Activated naive CD4-positive, alpha-beta T cell treated with anti-CD3 and anti-CD28 coated beads, Interleukin-2, amount 50 U/mL, for 72 hours (primary cell): ENCODE measurements around the gene DYRK2. TPM values are rescaled to one million over a fixed set of nuclear protein-coding genes. Genes with fewer than 3 reads are reported as not detected.
A peak's percentile ranks its signal among the peaks of the same experiment; 100 is the strongest.

Experiments used
- ATAC-seq, 2 donors: fragments of 150-1000 bp; cut with Tn5 transposase; 2 replicates each; pipeline ENCODE4 v1.10.0; 2021; ENCODE audit warnings: mild to moderate bottlenecking in 2 of 2, moderate library complexity in 2 of 2
- DNase-seq, 2 donors: peaks; one replicate each; pipeline ENCODE4 v3.0.0; 2021 to 2022; ENCODE audit warnings: low spot score in 2 of 2
- H3K27ac Mint-ChIP-seq, 2 donors: one replicate each; pipeline ENCODE4 v1.8.0; 2022; ENCODE audit warnings: mild to moderate bottlenecking in 2 of 2, mixed read lengths in 2 of 2
- H3K36me3 Mint-ChIP-seq, 2 donors: one replicate each; pipeline ENCODE4 v1.8.0; 2022; ENCODE audit warnings: mixed read lengths in 2 of 2
- H3K9me3 Mint-ChIP-seq, 2 donors: one replicate each; pipeline ENCODE4 v1.8.0; 2022; ENCODE audit warnings: mixed read lengths in 2 of 2
- total RNA-seq, 2 donors: library from RNA; stranded (reverse); gene quantifications; one replicate each; pipeline ENCODE4 v1.2.3, GENCODE V29; 2022

DYRK2 gene
- total RNA-seq, 2 donors from 2014 or later, result 27.2 to 34.3 TPM

GRCh38 chr12:67677166-67677565, 28.6 kb downstream of the DYRK2 start:
- H3K27ac Mint-ChIP-seq, result no peak overlapping the region
- peaks cover 27 to 34% of the 10 kb centered on the region in 2 donors for H3K36me3 Mint-ChIP-seq
- no peak for ATAC-seq

DNA sequence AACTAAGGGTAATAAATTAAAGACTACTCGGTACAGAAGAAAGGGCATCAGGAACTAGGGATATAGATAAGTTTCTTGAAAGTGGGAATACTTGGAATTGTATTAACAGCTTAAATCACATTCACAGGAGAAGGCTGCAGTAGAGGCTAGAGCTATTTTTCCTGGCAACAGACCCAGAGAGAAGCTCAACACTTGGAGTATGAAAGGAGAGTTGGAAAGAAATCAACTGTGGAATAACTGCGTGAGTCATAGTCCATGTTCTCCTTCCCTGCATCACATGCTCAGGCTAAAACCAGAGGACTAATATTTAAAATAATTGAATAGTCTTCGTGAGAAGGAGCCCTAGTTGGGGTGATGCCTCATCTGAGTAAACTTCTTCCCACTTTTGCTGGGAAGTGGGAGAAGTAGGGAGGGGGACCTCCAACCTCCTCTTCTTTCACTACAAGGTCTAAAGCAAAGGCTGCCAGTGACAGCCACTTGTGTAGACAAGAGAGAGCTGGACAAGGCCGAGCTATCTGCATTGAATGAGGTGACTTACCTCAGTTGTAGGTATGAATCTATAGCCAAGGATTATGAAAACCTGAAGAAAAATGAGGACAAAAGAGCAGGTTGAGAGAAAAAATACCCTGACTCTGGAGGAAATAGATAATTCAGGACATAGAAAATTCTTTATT, 32.7 kb downstream of the DYRK2 start:
- no peak for DNase-seq
- Mint-ChIP-seq H3K9me3 (peaks cover 0 to 8% of the 10 kb centered on the region in 2 donors), H3K27ac (no peak overlapping the region), H3K36me3 (peaks cover 0 to 8% of the 10 kb centered on the region in 2 donors)
- no peak for ATAC-seq

More at GRCh38 chr12:67677166-67677565, 28.6 kb downstream of the DYRK2 start:
- no peak for DNase-seq
- H3K9me3 Mint-ChIP-seq, result peaks cover 12 to 29% of the 10 kb centered on the region in 2 donors

GRCh38 chr12:67681941-67682620, 33.5 kb downstream of the DYRK2 start:
- ATAC-seq (no peak), DNase-seq (no peak)
- Mint-ChIP-seq H3K27ac (no peak overlapping the region), H3K36me3 (peaks cover 0 to 8% of the 10 kb centered on the region in 2 donors), H3K9me3 (peaks cover 0 to 8% of the 10 kb centered on the region in 2 donors)

DNA sequence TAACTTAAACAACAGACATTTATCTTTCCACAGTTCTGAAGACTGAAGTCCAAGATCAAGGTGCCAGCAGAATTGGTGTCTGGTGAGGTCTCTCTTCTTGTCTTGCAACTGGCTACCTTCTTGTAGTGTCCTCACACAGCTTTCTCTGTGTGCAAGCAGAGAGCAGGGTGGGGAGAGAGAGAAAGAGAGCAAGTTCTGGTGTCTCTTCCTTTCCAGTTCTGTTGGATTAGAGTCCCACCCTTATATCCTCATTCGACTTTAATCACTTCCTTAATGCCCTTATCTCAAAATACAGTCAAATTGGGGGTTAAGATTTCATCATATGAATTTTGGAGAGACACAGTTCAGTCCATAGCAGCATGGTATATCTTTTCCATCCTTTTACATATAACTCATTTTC, 40.8 kb downstream of the DYRK2 start:
- H3K27ac Mint-ChIP-seq, result no peak overlapping the region
- peaks cover 0 to 5% of the 10 kb centered on the region in 2 donors for H3K36me3 Mint-ChIP-seq
- ATAC-seq (no peak), DNase-seq (no peak)
- peaks cover 3 to 4% of the 10 kb centered on the region in 2 donors for H3K9me3 Mint-ChIP-seq

- peaks cover 0 to 5% of the 10 kb centered on the region in 2 donors for H3K36me3 Mint-ChIP-seq
- ATAC-seq, result no peak
- peaks cover 3 to 4% of the 10 kb centered on the region in 2 donors for H3K9me3 Mint-ChIP-seq
- DNase-seq, result no peak
- no peak overlapping the region for H3K27ac Mint-ChIP-seq
Measured at GRCh38 chr12:67690656-67691055, 42.1 kb downstream of the DYRK2 start.

- Mint-ChIP-seq H3K27ac (no peak overlapping the region), H3K9me3 (peaks cover 3 to 4% of the 10 kb centered on the region in 2 donors), H3K36me3 (peaks cover 0 to 5% of the 10 kb centered on the region in 2 donors)
- ATAC-seq (no peak), DNase-seq (no peak)
Measured at GRCh38 chr12:67691220-67691619, 42.7 kb downstream of the DYRK2 start.

- H3K27ac Mint-ChIP-seq, result no peak overlapping the region
- DNase-seq, result no peak
- no peak for ATAC-seq
- peaks cover 0 to 5% of the 10 kb centered on the region in 2 donors for H3K36me3 Mint-ChIP-seq
- peaks cover 3 to 4% of the 10 kb centered on the region in 2 donors for H3K9me3 Mint-ChIP-seq
Measured at GRCh38 chr12:67692135-67692534, 43.6 kb downstream of the DYRK2 start.

DNA sequence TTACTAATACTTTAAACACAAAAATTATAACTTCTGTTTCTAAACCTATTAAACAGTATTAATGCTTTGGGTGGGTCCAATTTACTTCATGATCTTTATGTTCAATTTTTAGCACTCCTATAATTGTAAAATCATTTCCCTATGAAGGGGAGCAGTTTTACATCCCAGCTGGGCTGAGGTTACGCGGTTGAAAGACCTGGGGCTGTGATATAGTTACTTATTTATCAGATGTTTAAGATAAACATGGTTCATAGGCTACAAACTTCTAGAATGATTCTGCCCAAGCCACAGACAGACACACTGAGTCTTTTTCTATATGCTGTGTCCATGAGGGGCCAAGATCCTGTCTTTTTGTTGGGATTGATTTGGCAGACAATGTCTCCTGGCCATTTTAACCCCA, 44.4 kb downstream of the DYRK2 start:
- DNase-seq (no peak), ATAC-seq (no peak)
- no peak overlapping the region for H3K27ac Mint-ChIP-seq
- H3K9me3 Mint-ChIP-seq, result peaks cover 3 to 4% of the 10 kb centered on the region in 2 donors
- H3K36me3 Mint-ChIP-seq, result peaks cover 0 to 5% of the 10 kb centered on the region in 2 donors

DNA sequence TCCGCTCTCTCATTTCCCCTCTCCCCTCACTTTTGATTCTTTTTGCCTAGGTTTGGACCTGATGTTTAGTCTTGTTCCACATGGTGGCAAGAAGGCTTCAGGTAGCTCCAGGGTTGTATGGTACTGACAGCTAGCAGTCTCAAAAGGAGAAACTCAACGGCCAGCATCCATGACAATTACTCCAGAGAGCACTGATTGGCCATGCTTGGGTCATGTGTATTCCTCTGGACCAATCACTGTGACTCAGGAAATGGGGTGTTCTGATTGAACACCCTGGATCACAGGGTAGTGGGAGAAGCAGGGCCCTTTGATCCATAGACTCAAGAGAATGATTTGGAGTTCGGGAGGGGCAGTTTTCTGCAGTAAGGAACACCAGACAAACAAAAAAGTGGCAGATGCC, 45.3 kb downstream of the DYRK2 start:
- DNase-seq (no peak), ATAC-seq (no peak)
- H3K9me3 Mint-ChIP-seq, result peaks cover 3 to 4% of the 10 kb centered on the region in 2 donors
- no peak overlapping the region for H3K27ac Mint-ChIP-seq
- H3K36me3 Mint-ChIP-seq, result peaks cover 0 to 5% of the 10 kb centered on the region in 2 donors

DNA sequence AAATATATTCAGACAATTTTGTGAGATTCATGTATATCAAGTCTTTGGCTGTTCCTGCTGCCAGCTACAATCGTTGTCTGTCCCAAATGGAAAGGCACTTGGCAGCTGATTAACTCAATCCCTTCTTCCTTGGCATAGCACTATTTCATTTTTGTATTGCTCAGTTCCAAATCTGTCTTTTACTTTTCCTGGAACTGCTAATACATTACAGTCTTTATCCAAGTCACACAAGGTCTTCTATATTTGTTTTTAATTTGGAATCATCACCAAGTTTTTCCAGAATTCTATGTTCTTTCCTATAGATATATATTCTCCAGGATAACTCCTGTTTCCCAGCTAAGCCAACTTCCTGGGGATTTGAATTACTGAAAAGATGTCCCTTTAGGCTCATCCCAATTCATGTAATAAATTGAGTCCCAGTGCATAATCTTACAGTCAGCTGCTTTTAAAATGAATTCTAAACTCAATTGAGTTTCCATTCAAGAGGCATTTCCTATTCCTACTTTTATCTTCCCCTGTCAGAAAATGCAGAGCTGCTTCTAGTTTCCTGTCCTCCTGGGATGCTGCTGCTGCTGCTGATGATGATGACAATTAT, 45.9 kb downstream of the DYRK2 start:
- Mint-ChIP-seq H3K9me3 (peaks cover 3 to 4% of the 10 kb centered on the region in 2 donors), H3K36me3 (peaks cover 0 to 5% of the 10 kb centered on the region in 2 donors), H3K27ac (no peak overlapping the region)
- no peak for DNase-seq
- ATAC-seq, result no peak

DNA sequence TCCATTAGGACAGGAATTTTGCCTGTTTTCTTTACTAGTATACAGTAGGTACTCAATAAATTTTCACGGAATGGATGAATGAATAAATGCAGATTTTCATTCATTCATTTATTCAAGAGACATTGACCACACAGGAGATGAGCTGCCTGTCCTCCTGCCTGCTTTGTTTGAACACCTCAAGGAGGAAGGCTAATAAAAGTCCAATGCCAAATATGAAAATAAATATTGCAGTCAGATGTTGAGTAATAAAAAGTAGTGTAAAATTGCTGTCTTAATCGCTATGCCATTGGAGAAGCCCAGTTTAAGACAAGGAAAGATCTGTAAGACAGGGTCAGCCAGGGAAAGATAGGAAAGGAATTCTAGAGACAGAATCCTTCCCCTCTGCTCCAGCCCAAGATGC, 47.4 kb downstream of the DYRK2 start:
- H3K9me3 Mint-ChIP-seq, result peaks cover 3 to 4% of the 10 kb centered on the region in 2 donors
- H3K36me3 Mint-ChIP-seq, result peaks cover 0 to 5% of the 10 kb centered on the region in 2 donors
- DNase-seq (no peak), ATAC-seq (no peak)
- H3K27ac Mint-ChIP-seq, result no peak overlapping the region

DNA sequence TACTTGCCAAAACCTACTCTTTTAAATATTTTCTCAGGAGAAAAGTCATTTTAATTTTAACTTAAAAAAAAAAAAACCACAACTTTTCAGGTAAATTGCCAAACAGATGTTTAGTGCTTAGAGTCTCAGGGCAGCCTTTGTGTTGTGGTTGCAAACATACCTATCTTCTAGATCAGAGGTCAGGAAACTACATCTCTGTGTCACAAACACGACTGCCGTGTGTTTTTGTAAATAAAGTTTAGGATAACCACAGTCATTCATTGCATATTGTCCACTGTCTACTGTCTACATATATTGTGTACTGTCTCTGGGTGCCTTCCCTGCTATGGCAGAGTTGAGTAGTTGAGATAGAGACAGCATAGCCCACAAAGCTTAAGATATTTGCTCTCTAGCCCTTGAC, 48.9 kb downstream of the DYRK2 start:
- ATAC-seq (no peak), DNase-seq (no peak)
- no peak overlapping the region for H3K27ac Mint-ChIP-seq
- H3K9me3 Mint-ChIP-seq, result peaks cover 3 to 4% of the 10 kb centered on the region in 2 donors
- H3K36me3 Mint-ChIP-seq, result peaks cover 7 to 11% of the 10 kb centered on the region in 2 donors

DNA sequence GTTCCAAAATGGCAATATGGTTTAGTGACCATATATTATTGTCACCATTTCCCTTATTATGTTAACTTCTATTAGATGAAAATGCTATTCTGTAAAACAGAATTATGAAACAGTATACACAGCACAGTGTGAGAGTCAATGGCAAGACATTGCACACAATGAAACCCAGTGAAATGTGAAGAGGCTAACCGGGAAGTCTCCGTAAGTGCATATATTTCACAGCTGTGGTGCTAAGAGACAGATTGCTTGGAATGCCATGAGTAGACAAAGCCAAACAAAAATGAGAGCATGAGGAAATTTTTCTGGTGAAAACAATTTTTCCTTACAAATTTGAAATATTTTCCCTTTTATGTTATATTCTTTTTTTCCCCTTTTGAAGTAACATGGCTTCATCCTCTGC, 49.4 kb downstream of the DYRK2 start:
- peaks cover 7 to 11% of the 10 kb centered on the region in 2 donors for H3K36me3 Mint-ChIP-seq
- peaks cover 3 to 4% of the 10 kb centered on the region in 2 donors for H3K9me3 Mint-ChIP-seq
- peak overlapping the region in 1 of 2 donors; percentile 53 for H3K27ac Mint-ChIP-seq
- ATAC-seq (no peak), DNase-seq (no peak)

- Mint-ChIP-seq H3K9me3 (peaks cover under 1% of the 10 kb centered on the region in 2 donors), H3K27ac (peak overlapping the region in 1 of 2 donors; percentile 53), H3K36me3 (peaks cover 7 to 8% of the 10 kb centered on the region in 2 donors)
- ATAC-seq (peak; percentile 89 to 92), DNase-seq (peak; percentile 54 to 69)
Measured at GRCh38 chr12:67698672-67699581, 50.4 kb downstream of the DYRK2 start.

- DNase-seq, result no peak
- no peak for ATAC-seq
- Mint-ChIP-seq H3K36me3 (peaks cover 6 to 7% of the 10 kb centered on the region in 2 donors), H3K27ac (no peak overlapping the region), H3K9me3 (no peaks in the 10 kb centered on the region)
Measured at GRCh38 chr12:67701121-67701520, 52.6 kb downstream of the DYRK2 start.

GRCh38 chr12:67702136-67702535, 53.6 kb downstream of the DYRK2 start:
- no peak for DNase-seq
- no peak for ATAC-seq
- H3K36me3 Mint-ChIP-seq, result peaks cover 6 to 7% of the 10 kb centered on the region in 2 donors
- H3K27ac Mint-ChIP-seq, result no peak overlapping the region
- no peaks in the 10 kb centered on the region for H3K9me3 Mint-ChIP-seq
